Omental fat pad (tissue), 4 donors: ENCODE data around the gene SLC17A8. TPM values are rescaled to one million over a fixed set of nuclear protein-coding genes. Genes with fewer than 3 reads are reported as not detected.

Experiments
- ATAC-seq: fragments of 150-250 bp; one replicate; pipeline ENCODE4 v1.9.1; 2016; ENCODE audit warnings: mild to moderate bottlenecking, moderate library complexity; ENCODE audit not compliant: low FRiP score
- DNase-seq: peaks from one replicate; pipeline ENCODE4 v3.0.0-alpha.2; 2019; ENCODE audit warnings: low spot score
- total RNA-seq, 4 donors: library from RNA; depleted of rRNA; stranded (reverse); fragments of >200 nt; gene quantifications; one replicate each; pipeline ENCODE4 v1.1.0, GENCODE V29; 2016
- TF ChIP-seq, protein P1 (sequence below), 3 donors: fragments of 450-650 bp; IDR thresholded peaks; one replicate each; pipeline ENCODE4 v1.5.1; 2016 to 2017; ENCODE audit warnings: antibody characterized with exemption in 3 of 3, mild to moderate bottlenecking in 3 of 3, moderate library complexity in 2 of 3

Gene SLC17A8
- total RNA-seq, 4 donors from 2014 or later: not detected

DNA sequence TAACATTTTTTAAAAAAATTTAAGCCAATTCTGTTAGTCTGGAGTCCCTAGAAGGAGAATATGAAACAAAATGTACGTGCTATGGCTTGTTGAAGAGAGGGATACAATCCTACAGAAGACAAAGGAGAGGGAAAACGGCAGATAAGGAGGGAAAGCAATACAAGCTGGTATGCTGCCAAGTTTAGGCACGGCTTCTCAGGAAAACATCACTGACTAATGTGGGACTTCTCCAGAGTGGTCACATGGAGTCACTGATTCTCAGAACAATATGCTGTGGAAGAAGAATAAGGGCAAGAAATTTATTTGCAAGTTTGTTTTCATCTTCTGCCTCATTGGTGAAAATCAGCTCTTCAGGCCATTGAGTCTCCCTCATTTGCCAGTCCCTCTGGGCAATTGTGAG is 93.9 kb downstream of the SLC17A8 start:
- ATAC-seq (no peak), DNase-seq (no peak)
- TF ChIP-seq, protein P1, sequence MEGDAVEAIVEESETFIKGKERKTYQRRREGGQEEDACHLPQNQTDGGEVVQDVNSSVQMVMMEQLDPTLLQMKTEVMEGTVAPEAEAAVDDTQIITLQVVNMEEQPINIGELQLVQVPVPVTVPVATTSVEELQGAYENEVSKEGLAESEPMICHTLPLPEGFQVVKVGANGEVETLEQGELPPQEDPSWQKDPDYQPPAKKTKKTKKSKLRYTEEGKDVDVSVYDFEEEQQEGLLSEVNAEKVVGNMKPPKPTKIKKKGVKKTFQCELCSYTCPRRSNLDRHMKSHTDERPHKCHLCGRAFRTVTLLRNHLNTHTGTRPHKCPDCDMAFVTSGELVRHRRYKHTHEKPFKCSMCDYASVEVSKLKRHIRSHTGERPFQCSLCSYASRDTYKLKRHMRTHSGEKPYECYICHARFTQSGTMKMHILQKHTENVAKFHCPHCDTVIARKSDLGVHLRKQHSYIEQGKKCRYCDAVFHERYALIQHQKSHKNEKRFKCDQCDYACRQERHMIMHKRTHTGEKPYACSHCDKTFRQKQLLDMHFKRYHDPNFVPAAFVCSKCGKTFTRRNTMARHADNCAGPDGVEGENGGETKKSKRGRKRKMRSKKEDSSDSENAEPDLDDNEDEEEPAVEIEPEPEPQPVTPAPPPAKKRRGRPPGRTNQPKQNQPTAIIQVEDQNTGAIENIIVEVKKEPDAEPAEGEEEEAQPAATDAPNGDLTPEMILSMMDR (IDR thresholded peaks at IDR 0.05): no peak

- ATAC-seq (no peak), DNase-seq (no peak)
- TF ChIP-seq, protein P1 (IDR thresholded peaks at IDR 0.05): no peak
Observed at GRCh38 chr12:100453951-100454350, 97.1 kb downstream of the SLC17A8 start.

DNA sequence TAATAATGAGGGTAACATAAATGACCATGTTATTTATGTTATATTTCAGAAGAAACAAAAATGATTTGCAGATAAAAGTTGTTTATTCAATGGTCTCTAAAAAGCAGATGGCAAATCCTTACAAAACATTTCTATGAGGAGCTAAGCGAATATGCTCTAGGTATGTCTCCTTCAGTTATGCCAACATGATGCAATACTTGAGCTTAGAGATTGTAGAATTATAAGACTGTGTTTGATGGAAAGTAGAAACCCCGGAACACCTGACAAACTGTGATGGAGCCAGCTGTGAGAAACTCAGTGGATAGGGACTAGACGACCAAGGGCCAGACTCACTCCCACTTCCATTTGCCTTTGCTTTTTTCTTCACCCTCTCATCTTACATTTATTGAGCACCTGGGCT is 99.0 kb downstream of the SLC17A8 start:
- ATAC-seq: no peak
- TF ChIP-seq, protein P1 (IDR thresholded peaks at IDR 0.05): no peak

DNA sequence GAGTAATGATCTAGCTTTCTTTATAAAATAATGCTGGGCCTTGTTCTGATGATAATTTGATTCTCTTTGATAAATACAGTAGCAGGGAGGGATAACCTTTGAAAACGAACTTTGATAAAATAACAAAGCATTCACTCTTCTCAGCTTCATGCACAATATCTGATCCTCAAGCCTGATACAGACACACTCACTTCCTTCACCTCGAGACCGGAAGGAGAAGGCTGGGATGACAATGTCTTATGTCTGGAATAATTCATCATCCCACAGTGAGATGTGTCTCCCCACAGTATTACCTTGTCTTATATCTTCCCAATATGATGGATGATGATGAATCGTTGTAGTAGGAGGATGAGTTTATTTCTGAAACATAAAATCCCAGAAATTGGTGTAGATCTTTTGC is 101.3 kb downstream of the SLC17A8 start:
- ATAC-seq (no peak), DNase-seq (no peak)
- TF ChIP-seq, protein P1 (IDR thresholded peaks at IDR 0.05): no peak

More for the DNA sequence above, 99.0 kb downstream of the SLC17A8 start:
- DNase-seq: no peak

DNA sequence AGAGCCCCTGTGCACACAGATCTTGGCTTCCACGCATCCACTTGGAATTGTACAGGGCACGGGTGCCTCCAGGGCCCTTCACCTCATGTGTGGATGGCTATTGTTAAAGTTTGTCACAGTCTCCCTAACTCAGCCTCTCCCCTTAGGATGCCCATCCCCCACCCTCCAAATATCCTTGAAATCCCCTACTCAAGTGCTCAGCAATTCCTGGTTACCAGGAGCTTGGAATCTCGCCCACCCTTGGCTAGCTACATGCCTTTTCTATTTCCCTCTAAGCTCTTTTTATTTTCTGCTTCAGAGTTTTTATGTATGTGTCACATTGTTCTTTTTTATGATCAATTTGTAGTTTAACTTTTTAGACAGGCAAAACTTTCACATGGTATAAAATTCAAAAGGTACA is 103.8 kb downstream of the SLC17A8 start:
- ATAC-seq (no peak), DNase-seq (no peak)
- TF ChIP-seq, protein P1 (IDR thresholded peaks at IDR 0.05): no peak

DNA sequence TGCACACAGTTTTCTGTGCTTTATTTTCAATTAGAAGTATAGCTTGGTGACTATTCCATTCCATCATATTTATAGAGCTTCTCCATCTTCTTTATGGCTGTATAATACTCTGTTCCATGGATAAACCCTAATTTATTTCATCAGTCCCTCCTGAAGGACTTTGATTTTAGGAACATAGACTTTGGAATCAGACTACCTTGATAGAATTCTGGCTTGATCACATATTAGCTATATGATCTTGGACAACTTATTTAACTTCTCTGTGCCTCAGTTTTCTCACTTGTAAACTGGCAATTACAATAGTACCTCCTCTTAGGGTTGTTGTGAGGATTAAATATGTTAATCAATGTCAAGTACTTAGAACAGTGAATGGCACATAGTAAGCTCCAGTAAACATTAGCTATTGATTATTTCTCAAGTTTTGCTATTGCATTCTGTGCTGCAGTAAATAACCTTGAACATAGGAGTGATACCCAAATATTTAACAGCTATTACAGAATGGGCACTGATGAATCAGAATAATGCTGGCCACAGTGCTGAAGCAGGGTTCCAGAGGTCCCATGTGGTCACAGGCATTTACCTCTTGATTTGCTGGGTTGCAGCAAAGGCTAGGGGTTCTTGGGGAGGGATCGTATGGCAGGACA is 104.6 kb downstream of the SLC17A8 start:
- TF ChIP-seq, protein P1 (IDR thresholded peaks at IDR 0.05): no peak
- DNase-seq (no peak), ATAC-seq (no peak)

- ATAC-seq: no peak
Observed at GRCh38 chr12:100463661-100464060, 106.8 kb downstream of the SLC17A8 start.

More at GRCh38 chr12:100463661-100464060, 106.8 kb downstream of the SLC17A8 start:
- no peak for DNase-seq
- TF ChIP-seq, protein P1 (IDR thresholded peaks at IDR 0.05): no peak
